Neural progenitor cell (in vitro differentiated cells): Measurements from ENCODE around the gene SBSN. TPM values are rescaled to one million over a fixed set of nuclear protein-coding genes. Genes with fewer than 3 reads are reported as not detected.

ENCODE experiments used
- DNase-seq: peaks from one replicate; pipeline ENCODE4 v3.0.0-alpha.2; 2016; ENCODE audit warnings: low spot score
- H2AFZ ChIP-seq: fragments of 200-600 bp; sonication (generic); replicated peaks from 2 replicates; pipeline ENCODE4 v1.6.1; 2016; ENCODE audit warnings: antibody characterized with exemption
- H3F3A ChIP-seq: fragments of 200-600 bp; sonication (generic); 2 replicates; pipeline ENCODE4 v1.6.1; 2016; ENCODE audit warnings: antibody characterized with exemption, low read depth
- H3K27ac ChIP-seq: fragments of 200-600 bp; sonication (generic); 2 replicates; pipeline ENCODE4 v1.5.1; 2016; ENCODE audit warnings: mild to moderate bottlenecking
- H3K27me3 ChIP-seq: fragments of 200-600 bp; sonication (generic); 2 replicates; pipeline ENCODE4 v1.6.1; 2016; ENCODE audit warnings: mild to moderate bottlenecking, moderate library complexity
- H3K36me3 ChIP-seq: fragments of 200-600 bp; sonication (generic); 2 replicates; pipeline ENCODE4 v1.5.1; 2016
- H3K4me1 ChIP-seq: fragments of 200-600 bp; sonication (generic); 2 replicates; pipeline ENCODE4 v1.6.1; 2016; ENCODE audit warnings: mixed run types
- H3K4me2 ChIP-seq: fragments of 200-600 bp; sonication (generic); 2 replicates; pipeline ENCODE4 v1.6.1; 2016
- H3K4me3 ChIP-seq: fragments of 200-600 bp; sonication (generic); 2 replicates; pipeline ENCODE4 v1.5.1; 2016
- H3K79me2 ChIP-seq: fragments of 200-600 bp; sonication (generic); 2 replicates; pipeline ENCODE4 v1.6.1; 2016; ENCODE audit warnings: low read depth
- H3K9ac ChIP-seq: fragments of 200-600 bp; sonication (generic); 2 replicates; pipeline ENCODE4 v1.6.1; 2016
- H3K9me3 ChIP-seq: fragments of 200-600 bp; sonication (generic); 2 replicates; pipeline ENCODE4 v1.5.1; 2016; ENCODE audit warnings: low read depth
- H4K20me1 ChIP-seq: fragments of 200-600 bp; sonication (generic); 2 replicates; pipeline ENCODE4 v1.6.1; 2016; ENCODE audit warnings: low read depth
- H3K27ac Mint-ChIP-seq: 3 replicates; pipeline ENCODE4 v1.8.0; 2021; ENCODE audit warnings: mixed read lengths
- H3K27me3 Mint-ChIP-seq: 2 replicates; pipeline ENCODE4 v1.8.0; 2022; ENCODE audit warnings: low read depth, mild to moderate bottlenecking, inconsistent platforms, moderate library complexity, mixed read lengths; ENCODE audit not compliant: insufficient read depth
- H3K36me3 Mint-ChIP-seq: 3 replicates; pipeline ENCODE4 v1.8.0; 2021; ENCODE audit warnings: mixed read lengths
- H3K4me1 Mint-ChIP-seq: 3 replicates; pipeline ENCODE4 v1.8.0; 2021; ENCODE audit warnings: mixed read lengths
- H3K4me3 Mint-ChIP-seq: 3 replicates; pipeline ENCODE4 v1.8.0; 2021; ENCODE audit warnings: mild to moderate bottlenecking, moderate library complexity, mixed read lengths
- H3K9me3 Mint-ChIP-seq: 3 replicates; pipeline ENCODE4 v1.8.0; 2020; ENCODE audit warnings: mixed read lengths
- CTCF ChIP-seq: fragments of 200-600 bp; sonication (generic); IDR thresholded peaks from 2 replicates; pipeline ENCODE4 v1.5.1; 2017; ENCODE audit warnings: antibody characterized with exemption, mild to moderate bottlenecking
- EZH2 ChIP-seq: fragments of 200-600 bp; sonication (generic); IDR thresholded peaks from 2 replicates; pipeline ENCODE4 v1.6.1; 2017; ENCODE audit warnings: antibody characterized with exemption, mild to moderate bottlenecking, moderate library complexity
- EZH2phosphoT487 ChIP-seq: fragments of 200-600 bp; sonication (generic); IDR thresholded peaks from 2 replicates; pipeline ENCODE4 v1.6.1; 2017; ENCODE audit warnings: antibody characterized with exemption
- total RNA-seq: library from RNA; depleted of rRNA; stranded (reverse); fragments of >200 nt; gene quantifications from 2 replicates; pipeline ENCODE4 v1.2.3, GENCODE V29; 2015; ENCODE audit warnings: low replicate concordance

SBSN gene
- total RNA-seq, 1 donor from 2014 or later: not detected

GRCh38 chr19:35519291-35519690 is 8.8 kb downstream of the SBSN start:
- Mint-ChIP-seq H3K27ac (no peak overlapping the region), H3K9me3 (no peaks in the 10 kb centered on the region), H3K27me3 (peaks cover 15% of the 10 kb centered on the region), H3K4me3 (no peak overlapping the region), H3K36me3 (no peaks in the 10 kb centered on the region), H3K4me1 (peaks cover 14% of the 10 kb centered on the region)
- Histone ChIP-seq H3F3A (peaks cover 4% of the 10 kb centered on the region), H3K79me2 (no peaks in the 10 kb centered on the region), H4K20me1 (no peaks in the 10 kb centered on the region), H3K27me3 (peaks cover 4% of the 10 kb centered on the region), H3K36me3 (no peaks in the 10 kb centered on the region), H2AFZ (no peak overlapping the region), H3K4me1 (peaks cover 5% of the 10 kb centered on the region), H3K9me3 (no peaks in the 10 kb centered on the region), H3K27ac (no peak overlapping the region), H3K4me3 (no peak overlapping the region), H3K9ac (no peak overlapping the region), H3K4me2 (no peak overlapping the region)
- no peak for DNase-seq
- TF ChIP-seq EZH2phosphoT487 (no peak), EZH2 (no peak), CTCF (no peak)

- Histone ChIP-seq H2AFZ (no peak overlapping the region), H3K27ac (no peak overlapping the region), H3K79me2 (no peaks in the 10 kb centered on the region), H3K4me3 (no peak overlapping the region), H3F3A (no peaks in the 10 kb centered on the region), H3K9me3 (no peaks in the 10 kb centered on the region), H3K4me2 (no peak overlapping the region), H3K4me1 (no peaks in the 10 kb centered on the region), H3K36me3 (no peaks in the 10 kb centered on the region), H3K9ac (no peak overlapping the region), H4K20me1 (no peaks in the 10 kb centered on the region), H3K27me3 (peaks cover 12% of the 10 kb centered on the region)
- H3K4me1 Mint-ChIP-seq: peaks cover 7% of the 10 kb centered on the region
- H3K9me3 Mint-ChIP-seq: no peaks in the 10 kb centered on the region
- no peak overlapping the region for H3K4me3 Mint-ChIP-seq
- DNase-seq: no peak
- H3K36me3 Mint-ChIP-seq: no peaks in the 10 kb centered on the region
- TF ChIP-seq CTCF (no peak), EZH2 (no peak), EZH2phosphoT487 (no peak)
- peaks cover 15% of the 10 kb centered on the region for H3K27me3 Mint-ChIP-seq
- H3K27ac Mint-ChIP-seq: no peak overlapping the region
These were observed 9.8 kb downstream of the SBSN start for GRCh38 chr19:35518313-35518712.

GRCh38 chr19:35517342-35517741 is 10.8 kb downstream of the SBSN start:
- H3K36me3 Mint-ChIP-seq: no peaks in the 10 kb centered on the region
- no peak overlapping the region for H3K27ac Mint-ChIP-seq
- H3K27ac ChIP-seq: no peak overlapping the region
- no peaks in the 10 kb centered on the region for H3K36me3 ChIP-seq
- H3K9me3 Mint-ChIP-seq: no peaks in the 10 kb centered on the region
- no peaks in the 10 kb centered on the region for H4K20me1 ChIP-seq
- H3K4me3 Mint-ChIP-seq: no peak overlapping the region
- peaks cover 5% of the 10 kb centered on the region for H3K4me1 Mint-ChIP-seq
- no peak overlapping the region for H2AFZ ChIP-seq
- H3K9me3 ChIP-seq: no peaks in the 10 kb centered on the region
- peaks cover 15% of the 10 kb centered on the region for H3K27me3 ChIP-seq
- no peak for DNase-seq
- no peaks in the 10 kb centered on the region for H3K4me1 ChIP-seq
- H3K4me2 ChIP-seq: no peak overlapping the region
- no peaks in the 10 kb centered on the region for H3K79me2 ChIP-seq
- H3K4me3 ChIP-seq: no peak overlapping the region
- peaks cover 14% of the 10 kb centered on the region for H3K27me3 Mint-ChIP-seq
- H3K9ac ChIP-seq: no peak overlapping the region
- TF ChIP-seq EZH2phosphoT487 (no peak), EZH2 (no peak), CTCF (no peak)
- no peaks in the 10 kb centered on the region for H3F3A ChIP-seq
